IMR-90 (cell line): Measurements from ENCODE around the gene STEAP1. TPM values are rescaled to one million over a fixed set of nuclear protein-coding genes. Genes with fewer than 3 reads are reported as not detected.

Experiments
- ATAC-seq: fragments of 200-7000 bp; cut with Tn5 transposase; 2 replicates; pipeline ENCODE4 v1.9.1; 2020; ENCODE audit warnings: low read depth, mild to moderate bottlenecking, moderate library complexity
- BruUV-seq: library from RNA; stranded (reverse); fragments of 400-500 nt; replicated peaks from 2 replicates; lab custom pipeline; 2021; lab: Mats Ljungman, UMichigan
- CTCF ChIA-PET: fragments of 300-600 bp; formaldehyde crosslinking; extraction: SDS; loops from one replicate; lab custom pipeline; 2021; ENCODE audit warnings: antibody characterized with exemption; lab: Yijun Ruan, JAX
- POLR2A ChIA-PET: fragments of 300-600 bp; sonication (Branson Sonifier 250); formaldehyde crosslinking; loops from one replicate; lab custom pipeline; 2022; ENCODE audit warnings: antibody characterized with exemption; ENCODE audit not compliant: unreplicated experiment; lab: Charles Lee
- DNase-seq: peaks from one replicate; pipeline ENCODE4 v3.0.0; 2013
- H2AFZ ChIP-seq: replicated peaks from 2 replicates; pipeline ENCODE3; 2013; ENCODE audit warnings: low read length, mild to moderate bottlenecking; ENCODE audit not compliant: poor library complexity
- H2AK5ac ChIP-seq: 2 replicates; pipeline ENCODE4 v1.6.1; 2013; ENCODE audit warnings: low read depth, low read length, inconsistent platforms
- H2AK9ac ChIP-seq: replicated peaks from 2 replicates; pipeline ENCODE3; 2013; ENCODE audit warnings: mild to moderate bottlenecking, low read depth, low read length, moderate library complexity; ENCODE audit not compliant: poor library complexity
- H2BK120ac ChIP-seq: 2 replicates; pipeline ENCODE4 v1.6.1; 2013; ENCODE audit warnings: low read depth, low read length, inconsistent platforms
- H2BK15ac ChIP-seq: 3 replicates; pipeline ENCODE4 v1.6.1; 2013; ENCODE audit warnings: low read depth, low read length, inconsistent platforms
- H2BK20ac ChIP-seq: 2 replicates; pipeline ENCODE4 v1.6.1; 2013; ENCODE audit warnings: low read depth, mild to moderate bottlenecking, inconsistent platforms, low read length, moderate library complexity
- H2BK5ac ChIP-seq: 2 replicates; pipeline ENCODE4 v1.6.1; 2013; ENCODE audit warnings: mild to moderate bottlenecking, low read depth, low read length, inconsistent platforms; ENCODE audit not compliant: poor library complexity, severe bottlenecking
- H3K14ac ChIP-seq: replicated peaks from 2 replicates; pipeline ENCODE4 v1.6.1; 2013; ENCODE audit warnings: low read depth, low read length, inconsistent platforms
- H3K18ac ChIP-seq: 2 replicates; pipeline ENCODE4 v1.6.1; 2013; ENCODE audit warnings: low read depth, low read length, control low read depth
- H3K23ac ChIP-seq: 2 replicates; pipeline ENCODE4 v1.6.1; 2013; ENCODE audit warnings: low read depth, low read length, inconsistent platforms
- H3K27ac ChIP-seq: 2 replicates; pipeline ENCODE4 v1.5.1; 2013; ENCODE audit warnings: mild to moderate bottlenecking, control low read depth, low read length; ENCODE audit not compliant: insufficient read depth
- H3K27me3 ChIP-seq: 2 replicates; pipeline ENCODE4 v1.6.1; 2013; ENCODE audit warnings: low read length; ENCODE audit not compliant: control insufficient read depth, insufficient read depth
- H3K36me3 ChIP-seq: 2 replicates; pipeline ENCODE4 v1.6.1; 2013; ENCODE audit warnings: low read length, mixed read lengths; ENCODE audit not compliant: control insufficient read depth, insufficient read depth
- H3K4ac ChIP-seq: 2 replicates; pipeline ENCODE4 v1.6.1; 2013; ENCODE audit warnings: low read depth, low read length, inconsistent platforms
- H3K4me1 ChIP-seq: 2 replicates; pipeline ENCODE4 v1.6.1; 2013; ENCODE audit warnings: low read length, mixed read lengths; ENCODE audit not compliant: control insufficient read depth, insufficient read depth
- H3K4me2 ChIP-seq: 2 replicates; pipeline ENCODE4 v1.6.1; 2013; ENCODE audit warnings: low read depth, mild to moderate bottlenecking, control low read depth, low read length, moderate library complexity
- H3K4me3 ChIP-seq: 2 replicates; pipeline ENCODE4 v1.5.1; 2013; ENCODE audit warnings: low read depth, mild to moderate bottlenecking, control low read depth, low read length, moderate library complexity; ENCODE audit not compliant: insufficient read depth
- H3K56ac ChIP-seq: 2 replicates; pipeline ENCODE4 v1.6.1; 2013; ENCODE audit warnings: low read length, inconsistent platforms; ENCODE audit not compliant: insufficient read depth; ENCODE audit errors: extremely low read depth
- H3K79me1 ChIP-seq, 2 experiments: 2 replicates each; pipeline ENCODE4 v1.6.1; 2013; ENCODE audit warnings: low read length in 2 of 2, inconsistent platforms in 1 of 2, low read depth in 1 of 2
- H3K9ac ChIP-seq: 2 replicates; pipeline ENCODE4 v1.6.1; 2013; ENCODE audit warnings: low read depth, low read length, control low read depth
- H3K9me1 ChIP-seq: 2 replicates; pipeline ENCODE4 v1.6.1; 2013; ENCODE audit warnings: low read length, inconsistent platforms; ENCODE audit not compliant: insufficient read depth
- H3K9me3 ChIP-seq: 2 replicates; pipeline ENCODE4 v1.6.1; 2013; ENCODE audit warnings: low read length; ENCODE audit not compliant: control insufficient read depth, insufficient read depth
- H4K20me1 ChIP-seq: 2 replicates; pipeline ENCODE4 v1.6.1; 2013; ENCODE audit warnings: low read length, inconsistent platforms; ENCODE audit not compliant: insufficient read depth
- H4K5ac ChIP-seq: 2 replicates; pipeline ENCODE4 v1.6.1; 2013; ENCODE audit warnings: mild to moderate bottlenecking, low read depth, low read length, control low read depth
- H4K8ac ChIP-seq, 2 experiments: 2 replicates each; pipeline ENCODE4 v1.6.1; 2013; ENCODE audit warnings: low read depth in 2 of 2, low read length in 2 of 2, control low read depth in 1 of 2, inconsistent platforms in 1 of 2
- H4K91ac ChIP-seq: 2 replicates; pipeline ENCODE4 v1.6.1; 2013; ENCODE audit warnings: low read depth, low read length, inconsistent platforms; ENCODE audit not compliant: insufficient read depth
- BHLHE40 ChIP-seq: fragments of 150-350 bp; IDR thresholded peaks from 2 replicates; pipeline ENCODE4 v1.6.1; 2016; ENCODE audit warnings: mild to moderate bottlenecking, low read depth, low read length
- CHD1 ChIP-seq: IDR thresholded peaks from 2 replicates; pipeline ENCODE4 v1.6.1; 2012; ENCODE audit warnings: low read depth, low read length, improper control_type of control experiment
- FOS ChIP-seq: fragments of 150-350 bp; IDR thresholded peaks from 2 replicates; pipeline ENCODE4 v1.6.1; 2016; ENCODE audit warnings: low read depth, low read length
- MAFK ChIP-seq: IDR thresholded peaks from 2 replicates; pipeline ENCODE4 v1.6.1; 2012; ENCODE audit warnings: low read depth, low read length, improper control_type of control experiment
- MAZ ChIP-seq: IDR thresholded peaks from 2 replicates; pipeline ENCODE4 v1.6.1; 2012; ENCODE audit warnings: low read depth, mild to moderate bottlenecking, low read length, improper control_type of control experiment, moderate library complexity, borderline replicate concordance
- NFE2L2 ChIP-seq: fragments of 150-350 bp; IDR thresholded peaks from 2 replicates; pipeline ENCODE4 v1.6.1; 2016; ENCODE audit warnings: low read depth, mild to moderate bottlenecking, low read length
- POLR2A ChIP-seq: IDR thresholded peaks from 2 replicates; pipeline ENCODE4 v1.6.1; 2012; ENCODE audit warnings: mild to moderate bottlenecking, low read depth, low read length
- RAD21 ChIP-seq: IDR thresholded peaks from 2 replicates; pipeline ENCODE4 v1.6.1; 2012; ENCODE audit warnings: low read length, improper control_type of control experiment
- SMC3 ChIP-seq: fragments of 150-350 bp; IDR thresholded peaks from 2 replicates; pipeline ENCODE4 v1.6.1; 2016; ENCODE audit warnings: low read depth, mild to moderate bottlenecking, antibody characterized with exemption, low read length, moderate library complexity
- WGBS, 2 experiments: methylation state at CpG; one replicate each; pipeline versions ENCODE4 v1.1.5 to v1.1.7; 2013; ENCODE audit warnings: missing lambda C conversion rate in 2 of 2; ENCODE audit not compliant: insufficient read length in 1 of 2; ENCODE audit errors: extremely low coverage in 2 of 2; 5-methylcytosine and 5-hydroxymethylcytosine counted together
- dilution Hi-C: fragments of 300-500 bp; cut with HindIII; formaldehyde crosslinking; loops from one replicate; pipeline ENCODE4 v1.14.3; 2018; ENCODE audit warnings: low sequenced_read_pairs; ENCODE audit not compliant: unreplicated experiment
- in situ Hi-C: fragments of 300-500 bp; cut with MboI; formaldehyde crosslinking; loops from 3 replicates; pipeline ENCODE4 v1.14.3; 2019; ENCODE audit warnings: low sequenced_read_pairs, inconsistent platforms, mixed read lengths
- intact Hi-C: fragments of 100-400 bp; cut with micrococcal nuclease; formaldehyde crosslinking; loops from 2 replicates; pipeline ENCODE4 v1.10.0; 2022
- polyA plus RNA-seq, 3 experiments: library from polyadenylated mRNA; depleted of rRNA; stranded (reverse); fragments of >200 nt; gene quantifications; 2 replicates each; pipeline ENCODE4 v1.2.3, GENCODE V29; 2012; ENCODE audit warnings: low replicate concordance in 1 of 3
- total RNA-seq: library from RNA; depleted of rRNA; stranded (reverse); fragments of >200 nt; gene quantifications from 2 replicates; pipeline ENCODE4 v1.2.3, GENCODE V29; 2012

Gene STEAP1
- total and polyA plus RNA-seq, 2 of the 4 experiments (the other 2 are of a cell fraction), result 3.9 to 5.2 TPM

GRCh38 chr7:90212149-90212495 is 57.9 kb downstream of the STEAP1 start:
- no peak overlapping the region for H3K56ac ChIP-seq
- peak overlapping the region in 1 of 2 experiments; percentile 31; a peak in 1 of 4 replicates for H4K8ac ChIP-seq
- H3K27ac ChIP-seq, result no peak overlapping the region
- H3K4me2 ChIP-seq, result peak overlapping the region; percentile 81
- ChIA-PET CTCF (interaction anchor here (1.1 to 1.4 kb wide), 10 partner anchors 8 to 578 kb away, joined by 3 to 6 read pairs (median 4); partner anchors contain the start of gene STEAP1), POLR2A (interaction anchor here (0.6 kb wide), 1 partner anchor 806 kb away, joined by 3 read pairs; no protein-coding TSS in a partner anchor)
- DNase-seq, result no peak
- TF ChIP-seq SMC3 (no peak), RAD21 (no peak), BHLHE40 (no peak), MAZ (no peak), CHD1 (no peak), POLR2A (no peak), MAFK (no peak), FOS (no peak), NFE2L2 (no peak)
- H2AK9ac ChIP-seq, result peak overlapping the region; percentile 6
- dilution Hi-C loops (no loop called here), intact Hi-C loops (no loop called here), in situ Hi-C loops (no loop called here)
- H3K4me1 ChIP-seq, result no peaks in the 10 kb centered on the region
- H2BK120ac ChIP-seq, result no peak overlapping the region
- no peak overlapping the region for H3K14ac ChIP-seq
- H2AFZ ChIP-seq, result peak overlapping the region; percentile 87
- H3K79me1 ChIP-seq, result no peaks in the 10 kb centered on the region
- WGBS, 2 experiments, result no CpG with 5 or more reads among the region's 6 CpGs
- no peak for ATAC-seq
- H4K91ac ChIP-seq, result no peak overlapping the region
- no peaks in the 10 kb centered on the region for H4K20me1 ChIP-seq
- H4K5ac ChIP-seq, result no peak overlapping the region
- H2BK5ac ChIP-seq, result no peak overlapping the region
- H3K9me1 ChIP-seq, result no peaks in the 10 kb centered on the region
- H3K23ac ChIP-seq, result no peak overlapping the region
- H2BK20ac ChIP-seq, result no peak overlapping the region
- H2AK5ac ChIP-seq, result no peak overlapping the region
- no TSS peak for BruUV-seq
- H3K9ac ChIP-seq, result peak overlapping the region; percentile 45
- H2BK15ac ChIP-seq, result no peak overlapping the region
- no peaks in the 10 kb centered on the region for H3K36me3 ChIP-seq
- no peak overlapping the region for H3K4ac ChIP-seq
- H3K4me3 ChIP-seq, result peak overlapping the region; percentile 56
- no peaks in the 10 kb centered on the region for H3K27me3 ChIP-seq
- no peak overlapping the region for H3K18ac ChIP-seq
- H3K9me3 ChIP-seq, result no peaks in the 10 kb centered on the region
